Hepatocyte (in vitro differentiated cells): ENCODE data around the gene CITED4. TPM values are rescaled to one million over a fixed set of nuclear protein-coding genes. Genes with fewer than 3 reads are reported as not detected.

Experiments
- DNase-seq: peaks from one replicate; pipeline ENCODE4 v3.0.0-alpha.2; 2016; ENCODE audit warnings: low spot score
- H2AFZ ChIP-seq: fragments of 200-600 bp; sonication (generic); 2 replicates; pipeline ENCODE4 v1.6.0; 2016; ENCODE audit warnings: antibody characterized with exemption, mild to moderate bottlenecking
- H3K27ac ChIP-seq: fragments of 200-600 bp; sonication (generic); 2 replicates; pipeline ENCODE4 v1.5.1; 2016; ENCODE audit warnings: mild to moderate bottlenecking
- H3K27me3 ChIP-seq: fragments of 200-600 bp; sonication (generic); 2 replicates; pipeline ENCODE4 v1.6.1; 2016
- H3K36me3 ChIP-seq: fragments of 200-600 bp; sonication (generic); replicated peaks from 2 replicates; pipeline ENCODE4 v1.5.1; 2016; ENCODE audit warnings: low read depth; ENCODE audit not compliant: insufficient read depth
- H3K4me1 ChIP-seq: fragments of 200-600 bp; sonication (generic); 2 replicates; pipeline ENCODE4 v1.5.1; 2016; ENCODE audit warnings: mild to moderate bottlenecking, moderate library complexity; ENCODE audit not compliant: insufficient read depth
- H3K4me2 ChIP-seq: fragments of 200-600 bp; sonication (generic); 2 replicates; pipeline ENCODE4 v1.6.0; 2016
- H3K4me3 ChIP-seq: fragments of 200-600 bp; sonication (generic); 2 replicates; pipeline ENCODE4 v1.5.1; 2016; ENCODE audit warnings: mild to moderate bottlenecking
- H3K79me2 ChIP-seq: fragments of 200-600 bp; sonication (generic); 2 replicates; pipeline ENCODE4 v1.6.0; 2017; ENCODE audit warnings: mild to moderate bottlenecking
- H3K9me2 ChIP-seq: fragments of 200-600 bp; sonication (generic); replicated peaks from 2 replicates; pipeline ENCODE4 v1.6.0; 2017; ENCODE audit warnings: mild to moderate bottlenecking; ENCODE audit not compliant: insufficient read depth
- H3K9me3 ChIP-seq: fragments of 200-600 bp; sonication (generic); 2 replicates; pipeline ENCODE4 v1.5.1; 2016; ENCODE audit warnings: low read depth, mild to moderate bottlenecking
- H4K20me1 ChIP-seq: fragments of 200-600 bp; sonication (generic); 2 replicates; pipeline ENCODE4 v1.6.0; 2016; ENCODE audit warnings: mild to moderate bottlenecking; ENCODE audit not compliant: insufficient read depth, poor library complexity, severe bottlenecking
- CTCF ChIP-seq: fragments of 200-600 bp; sonication (generic); IDR thresholded peaks from 2 replicates; pipeline ENCODE4 v1.5.1; 2016; ENCODE audit warnings: antibody characterized with exemption, mild to moderate bottlenecking; ENCODE audit not compliant: poor library complexity
- EZH2 ChIP-seq: fragments of 200-600 bp; sonication (generic); IDR thresholded peaks from 2 replicates; pipeline ENCODE4 v1.6.1; 2016; ENCODE audit warnings: antibody characterized with exemption, mild to moderate bottlenecking, borderline replicate concordance
- EZH2phosphoT487 ChIP-seq: fragments of 200-600 bp; sonication (generic); IDR thresholded peaks from one replicate; pipeline ENCODE4 v1.6.1; 2018; ENCODE audit warnings: antibody characterized with exemption, mild to moderate bottlenecking, low read depth, moderate library complexity; ENCODE audit not compliant: unreplicated experiment, severe bottlenecking
- WGBS: methylation state at CpG from one replicate; pipeline ENCODE4 v1.1.6; 2016; ENCODE audit warnings: low lambda C conversion rate; ENCODE audit errors: missing lambda C conversion rate; 5-methylcytosine and 5-hydroxymethylcytosine counted together
- polyA plus RNA-seq: library from polyadenylated mRNA; unstranded; fragments of >200 nt; fragmentation: Nextera tagmentation; extraction: Ambion mirVana; gene quantifications from 2 replicates; pipeline ENCODE4 v1.2.1, GENCODE V29; 2016
- total RNA-seq: library from RNA; depleted of rRNA; stranded (reverse); fragments of >200 nt; gene quantifications from 2 replicates; pipeline ENCODE4 v1.2.3, GENCODE V29; 2014

CITED4 gene
- total and polyA plus RNA-seq, 2 experiments from 2014 or later, result 6.8 to 29.0 TPM

- no peak for DNase-seq
- Histone ChIP-seq H3K9me3 (no peaks in the 10 kb centered on the region), H3K79me2 (no peaks in the 10 kb centered on the region), H3K27ac (no peak overlapping the region), H3K36me3 (no peaks in the 10 kb centered on the region), H4K20me1 (no peaks in the 10 kb centered on the region), H3K9me2 (no peaks in the 10 kb centered on the region), H2AFZ (no peak overlapping the region), H3K27me3 (peaks cover 17% of the 10 kb centered on the region), H3K4me1 (peaks cover 12% of the 10 kb centered on the region), H3K4me2 (no peak overlapping the region), H3K4me3 (no peak overlapping the region)
- WGBS, result 94% methylated on average over 4 of the region's 4 CpGs
- TF ChIP-seq EZH2, result no peak
- no peak for TF ChIP-seq CTCF
- no peak for TF ChIP-seq EZH2phosphoT487
Measured at GRCh38 chr1:40858856-40859416, 3.2 kb downstream of the CITED4 start.

GRCh38 chr1:40857737-40858136 is 4.4 kb downstream of the CITED4 start:
- H3K4me3 ChIP-seq, result no peak overlapping the region
- H3K27ac ChIP-seq, result no peak overlapping the region
- no peaks in the 10 kb centered on the region for H3K79me2 ChIP-seq
- 85% methylated on average over 2 of the region's 2 CpGs for WGBS
- no peaks in the 10 kb centered on the region for H4K20me1 ChIP-seq
- no peak for DNase-seq
- H3K27me3 ChIP-seq, result peaks cover 17% of the 10 kb centered on the region
- H3K4me2 ChIP-seq, result no peak overlapping the region
- no peak overlapping the region for H2AFZ ChIP-seq
- H3K9me2 ChIP-seq, result no peaks in the 10 kb centered on the region
- TF ChIP-seq EZH2phosphoT487 (no peak), CTCF (no peak), EZH2 (no peak)
- H3K36me3 ChIP-seq, result no peaks in the 10 kb centered on the region
- no peaks in the 10 kb centered on the region for H3K9me3 ChIP-seq
- peaks cover 8% of the 10 kb centered on the region for H3K4me1 ChIP-seq

GRCh38 chr1:40856656-40857302 is 5.4 kb downstream of the CITED4 start:
- no peak overlapping the region for H3K4me3 ChIP-seq
- H3K27ac ChIP-seq, result no peak overlapping the region
- TF ChIP-seq CTCF, result no peak
- no peak for TF ChIP-seq EZH2
- TF ChIP-seq EZH2phosphoT487, result no peak

More at GRCh38 chr1:40856656-40857302, 5.4 kb downstream of the CITED4 start:
- H3K9me3 ChIP-seq, result no peaks in the 10 kb centered on the region
- H3K36me3 ChIP-seq, result no peaks in the 10 kb centered on the region
- no peaks in the 10 kb centered on the region for H3K9me2 ChIP-seq
- no peak overlapping the region for H3K4me2 ChIP-seq
- no peaks in the 10 kb centered on the region for H4K20me1 ChIP-seq
- peaks cover 8% of the 10 kb centered on the region for H3K4me1 ChIP-seq
- no peak for DNase-seq
- H3K79me2 ChIP-seq, result no peaks in the 10 kb centered on the region
- no peak overlapping the region for H2AFZ ChIP-seq
- H3K27me3 ChIP-seq, result peaks cover 17% of the 10 kb centered on the region
- 86% methylated on average over 9 of the region's 9 CpGs for WGBS
